IMR-90 (cell line): ENCODE data around the gene LUZP2. TPM values are rescaled to one million over a fixed set of nuclear protein-coding genes. Genes with fewer than 3 reads are reported as not detected.

Experiments used
- ATAC-seq: fragments of 200-7000 bp; cut with Tn5 transposase; 2 replicates; pipeline ENCODE4 v1.9.1; 2020; ENCODE audit warnings: low read depth, mild to moderate bottlenecking, moderate library complexity
- BruUV-seq: library from RNA; stranded (reverse); fragments of 400-500 nt; replicated peaks from 2 replicates; lab custom pipeline; 2021; lab: Mats Ljungman, UMichigan
- CTCF ChIA-PET: fragments of 300-600 bp; formaldehyde crosslinking; extraction: SDS; loops from one replicate; lab custom pipeline; 2021; ENCODE audit warnings: antibody characterized with exemption; lab: Yijun Ruan, JAX
- POLR2A ChIA-PET: fragments of 300-600 bp; sonication (Branson Sonifier 250); formaldehyde crosslinking; loops from one replicate; lab custom pipeline; 2022; ENCODE audit warnings: antibody characterized with exemption; ENCODE audit not compliant: unreplicated experiment; lab: Charles Lee
- DNase-seq: peaks from one replicate; pipeline ENCODE4 v3.0.0; 2013
- H2AFZ ChIP-seq: replicated peaks from 2 replicates; pipeline ENCODE3; 2013; ENCODE audit warnings: low read length, mild to moderate bottlenecking; ENCODE audit not compliant: poor library complexity
- H2AK5ac ChIP-seq: 2 replicates; pipeline ENCODE4 v1.6.1; 2013; ENCODE audit warnings: low read depth, low read length, inconsistent platforms
- H2AK9ac ChIP-seq: replicated peaks from 2 replicates; pipeline ENCODE3; 2013; ENCODE audit warnings: mild to moderate bottlenecking, low read depth, low read length, moderate library complexity; ENCODE audit not compliant: poor library complexity
- H2BK120ac ChIP-seq: 2 replicates; pipeline ENCODE4 v1.6.1; 2013; ENCODE audit warnings: low read depth, low read length, inconsistent platforms
- H2BK15ac ChIP-seq: 3 replicates; pipeline ENCODE4 v1.6.1; 2013; ENCODE audit warnings: low read depth, low read length, inconsistent platforms
- H2BK20ac ChIP-seq: 2 replicates; pipeline ENCODE4 v1.6.1; 2013; ENCODE audit warnings: low read depth, mild to moderate bottlenecking, inconsistent platforms, low read length, moderate library complexity
- H2BK5ac ChIP-seq: 2 replicates; pipeline ENCODE4 v1.6.1; 2013; ENCODE audit warnings: mild to moderate bottlenecking, low read depth, low read length, inconsistent platforms; ENCODE audit not compliant: poor library complexity, severe bottlenecking
- H3K14ac ChIP-seq: replicated peaks from 2 replicates; pipeline ENCODE4 v1.6.1; 2013; ENCODE audit warnings: low read depth, low read length, inconsistent platforms
- H3K18ac ChIP-seq: 2 replicates; pipeline ENCODE4 v1.6.1; 2013; ENCODE audit warnings: low read depth, low read length, control low read depth
- H3K23ac ChIP-seq: 2 replicates; pipeline ENCODE4 v1.6.1; 2013; ENCODE audit warnings: low read depth, low read length, inconsistent platforms
- H3K27ac ChIP-seq: 2 replicates; pipeline ENCODE4 v1.5.1; 2013; ENCODE audit warnings: mild to moderate bottlenecking, control low read depth, low read length; ENCODE audit not compliant: insufficient read depth
- H3K27me3 ChIP-seq: 2 replicates; pipeline ENCODE4 v1.6.1; 2013; ENCODE audit warnings: low read length; ENCODE audit not compliant: control insufficient read depth, insufficient read depth
- H3K36me3 ChIP-seq: 2 replicates; pipeline ENCODE4 v1.6.1; 2013; ENCODE audit warnings: low read length, mixed read lengths; ENCODE audit not compliant: control insufficient read depth, insufficient read depth
- H3K4ac ChIP-seq: 2 replicates; pipeline ENCODE4 v1.6.1; 2013; ENCODE audit warnings: low read depth, low read length, inconsistent platforms
- H3K4me1 ChIP-seq: 2 replicates; pipeline ENCODE4 v1.6.1; 2013; ENCODE audit warnings: low read length, mixed read lengths; ENCODE audit not compliant: control insufficient read depth, insufficient read depth
- H3K4me2 ChIP-seq: 2 replicates; pipeline ENCODE4 v1.6.1; 2013; ENCODE audit warnings: low read depth, mild to moderate bottlenecking, control low read depth, low read length, moderate library complexity
- H3K4me3 ChIP-seq: 2 replicates; pipeline ENCODE4 v1.5.1; 2013; ENCODE audit warnings: low read depth, mild to moderate bottlenecking, control low read depth, low read length, moderate library complexity; ENCODE audit not compliant: insufficient read depth
- H3K56ac ChIP-seq: 2 replicates; pipeline ENCODE4 v1.6.1; 2013; ENCODE audit warnings: low read length, inconsistent platforms; ENCODE audit not compliant: insufficient read depth; ENCODE audit errors: extremely low read depth
- H3K79me1 ChIP-seq, 2 experiments: 2 replicates each; pipeline ENCODE4 v1.6.1; 2013; ENCODE audit warnings: low read length in 2 of 2, inconsistent platforms in 1 of 2, low read depth in 1 of 2
- H3K9ac ChIP-seq: 2 replicates; pipeline ENCODE4 v1.6.1; 2013; ENCODE audit warnings: low read depth, low read length, control low read depth
- H3K9me1 ChIP-seq: 2 replicates; pipeline ENCODE4 v1.6.1; 2013; ENCODE audit warnings: low read length, inconsistent platforms; ENCODE audit not compliant: insufficient read depth
- H3K9me3 ChIP-seq: 2 replicates; pipeline ENCODE4 v1.6.1; 2013; ENCODE audit warnings: low read length; ENCODE audit not compliant: control insufficient read depth, insufficient read depth
- H4K20me1 ChIP-seq: 2 replicates; pipeline ENCODE4 v1.6.1; 2013; ENCODE audit warnings: low read length, inconsistent platforms; ENCODE audit not compliant: insufficient read depth
- H4K5ac ChIP-seq: 2 replicates; pipeline ENCODE4 v1.6.1; 2013; ENCODE audit warnings: mild to moderate bottlenecking, low read depth, low read length, control low read depth
- H4K8ac ChIP-seq, 2 experiments: 2 replicates each; pipeline ENCODE4 v1.6.1; 2013; ENCODE audit warnings: low read depth in 2 of 2, low read length in 2 of 2, control low read depth in 1 of 2, inconsistent platforms in 1 of 2
- H4K91ac ChIP-seq: 2 replicates; pipeline ENCODE4 v1.6.1; 2013; ENCODE audit warnings: low read depth, low read length, inconsistent platforms; ENCODE audit not compliant: insufficient read depth
- BHLHE40 ChIP-seq: fragments of 150-350 bp; IDR thresholded peaks from 2 replicates; pipeline ENCODE4 v1.6.1; 2016; ENCODE audit warnings: mild to moderate bottlenecking, low read depth, low read length
- CEBPB ChIP-seq: IDR thresholded peaks from 2 replicates; pipeline ENCODE4 v1.6.1; 2012; ENCODE audit warnings: low read depth, low read length, improper control_type of control experiment
- CHD1 ChIP-seq: IDR thresholded peaks from 2 replicates; pipeline ENCODE4 v1.6.1; 2012; ENCODE audit warnings: low read depth, low read length, improper control_type of control experiment
- FOS ChIP-seq: fragments of 150-350 bp; IDR thresholded peaks from 2 replicates; pipeline ENCODE4 v1.6.1; 2016; ENCODE audit warnings: low read depth, low read length
- MAFK ChIP-seq: IDR thresholded peaks from 2 replicates; pipeline ENCODE4 v1.6.1; 2012; ENCODE audit warnings: low read depth, low read length, improper control_type of control experiment
- MAZ ChIP-seq: IDR thresholded peaks from 2 replicates; pipeline ENCODE4 v1.6.1; 2012; ENCODE audit warnings: low read depth, mild to moderate bottlenecking, low read length, improper control_type of control experiment, moderate library complexity, borderline replicate concordance
- MXI1 ChIP-seq: IDR thresholded peaks from 2 replicates; pipeline ENCODE4 v1.6.1; 2012; ENCODE audit warnings: low read depth, mild to moderate bottlenecking, low read length, moderate library complexity, borderline replicate concordance
- NFE2L2 ChIP-seq: fragments of 150-350 bp; IDR thresholded peaks from 2 replicates; pipeline ENCODE4 v1.6.1; 2016; ENCODE audit warnings: low read depth, mild to moderate bottlenecking, low read length
- POLR2A ChIP-seq: IDR thresholded peaks from 2 replicates; pipeline ENCODE4 v1.6.1; 2012; ENCODE audit warnings: mild to moderate bottlenecking, low read depth, low read length
- RAD21 ChIP-seq: IDR thresholded peaks from 2 replicates; pipeline ENCODE4 v1.6.1; 2012; ENCODE audit warnings: low read length, improper control_type of control experiment
- RCOR1 ChIP-seq: IDR thresholded peaks from 2 replicates; pipeline ENCODE4 v1.6.1; 2012; ENCODE audit warnings: mild to moderate bottlenecking, low read length, improper control_type of control experiment; ENCODE audit not compliant: insufficient replicate concordance
- RFX5 ChIP-seq: IDR thresholded peaks from 2 replicates; pipeline ENCODE4 v1.8.0; 2012; ENCODE audit warnings: low read depth, mild to moderate bottlenecking, low read length, moderate library complexity
- SMC3 ChIP-seq: fragments of 150-350 bp; IDR thresholded peaks from 2 replicates; pipeline ENCODE4 v1.6.1; 2016; ENCODE audit warnings: low read depth, mild to moderate bottlenecking, antibody characterized with exemption, low read length, moderate library complexity
- dilution Hi-C: fragments of 300-500 bp; cut with HindIII; formaldehyde crosslinking; loops from one replicate; pipeline ENCODE4 v1.14.3; 2018; ENCODE audit warnings: low sequenced_read_pairs; ENCODE audit not compliant: unreplicated experiment
- in situ Hi-C: fragments of 300-500 bp; cut with MboI; formaldehyde crosslinking; loops from 3 replicates; pipeline ENCODE4 v1.14.3; 2019; ENCODE audit warnings: low sequenced_read_pairs, inconsistent platforms, mixed read lengths
- intact Hi-C: fragments of 100-400 bp; cut with micrococcal nuclease; formaldehyde crosslinking; loops from 2 replicates; pipeline ENCODE4 v1.10.0; 2022
- polyA plus RNA-seq, 3 experiments: library from polyadenylated mRNA; depleted of rRNA; stranded (reverse); fragments of >200 nt; gene quantifications; 2 replicates each; pipeline ENCODE4 v1.2.3, GENCODE V29; 2012; ENCODE audit warnings: low replicate concordance in 1 of 3
- total RNA-seq: library from RNA; depleted of rRNA; stranded (reverse); fragments of >200 nt; gene quantifications from 2 replicates; pipeline ENCODE4 v1.2.3, GENCODE V29; 2012
- TF ChIP-seq, protein P1 (sequence below): fragments of 150-350 bp; IDR thresholded peaks from 2 replicates; pipeline ENCODE4 v1.6.1; 2017; ENCODE audit warnings: mild to moderate bottlenecking, antibody characterized with exemption, low read length, low read depth
- TF ChIP-seq, protein P2 (sequence below): conservative IDR thresholded peaks from 2 replicates; pipeline ENCODE4 v1.5.1; 2012; ENCODE audit warnings: mild to moderate bottlenecking, low read depth, low read length, improper control_type of control experiment
- TF ChIP-seq, protein P3 (sequence below): fragments of 150-350 bp; IDR thresholded peaks from 2 replicates; pipeline ENCODE4 v1.6.1; 2016; ENCODE audit warnings: low read depth, mild to moderate bottlenecking, low read length, moderate library complexity, borderline replicate concordance

The LUZP2 gene
- total and polyA plus RNA-seq, 2 of the 4 experiments (the other 2 are of a cell fraction) = 0.89 to 2.0 TPM

DNA sequence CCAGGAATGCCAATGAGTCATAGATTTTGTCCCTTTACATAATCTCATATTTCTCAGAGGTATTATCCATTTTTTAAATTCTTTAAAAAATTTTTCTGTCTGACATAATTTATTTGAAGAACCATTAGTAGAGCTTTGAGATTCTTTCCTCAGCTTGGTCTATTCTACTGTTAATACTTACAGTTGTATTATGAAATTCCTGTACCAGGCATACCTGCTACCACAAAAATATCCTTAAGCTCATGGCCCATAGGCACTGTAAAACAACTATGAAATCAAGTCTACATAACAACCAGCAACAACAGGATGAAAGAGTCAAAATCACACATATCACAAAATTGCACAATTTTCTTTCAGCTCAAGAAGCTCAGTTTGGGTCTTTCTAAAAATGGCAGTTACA lies 541.3 kb downstream of the LUZP2 start:
- CTCF ChIA-PET = no interaction called here
- no peak overlapping the region for H4K91ac ChIP-seq

More for the DNA sequence above, 541.3 kb downstream of the LUZP2 start:
- POLR2A ChIA-PET = no interaction called here
- Histone ChIP-seq H4K20me1 (no peaks in the 10 kb centered on the region), H3K9me1 (no peaks in the 10 kb centered on the region), H3K56ac (no peak overlapping the region), H3K14ac (no peak overlapping the region), H3K9ac (no peak overlapping the region), H2BK120ac (no peak overlapping the region), H3K4me3 (no peak overlapping the region), H4K5ac (no peak overlapping the region), H3K4me2 (no peak overlapping the region), H3K23ac (no peak overlapping the region), H2AK9ac (no peak overlapping the region), H3K27ac (no peak overlapping the region), H3K27me3 (no peaks in the 10 kb centered on the region), H3K4ac (no peak overlapping the region), H2AFZ (no peak overlapping the region), H2BK20ac (no peak overlapping the region), H3K18ac (no peak overlapping the region), H2BK5ac (no peak overlapping the region), H4K8ac (no peak overlapping the region), H2AK5ac (no peak overlapping the region), H3K36me3 (no peaks in the 10 kb centered on the region), H3K9me3 (no peaks in the 10 kb centered on the region), H3K79me1 (no peaks in the 10 kb centered on the region), H2BK15ac (no peak overlapping the region), H3K4me1 (no peaks in the 10 kb centered on the region)
- TF ChIP-seq NFE2L2 (no peak), POLR2A (no peak), CHD1 (no peak), BHLHE40 (no peak), MAFK (no peak), RAD21 (no peak), RFX5 (no peak), CEBPB (no peak), FOS (no peak), MAZ (no peak), SMC3 (no peak), RCOR1 (no peak), MXI1 (no peak)
- TF ChIP-seq, protein P1, sequence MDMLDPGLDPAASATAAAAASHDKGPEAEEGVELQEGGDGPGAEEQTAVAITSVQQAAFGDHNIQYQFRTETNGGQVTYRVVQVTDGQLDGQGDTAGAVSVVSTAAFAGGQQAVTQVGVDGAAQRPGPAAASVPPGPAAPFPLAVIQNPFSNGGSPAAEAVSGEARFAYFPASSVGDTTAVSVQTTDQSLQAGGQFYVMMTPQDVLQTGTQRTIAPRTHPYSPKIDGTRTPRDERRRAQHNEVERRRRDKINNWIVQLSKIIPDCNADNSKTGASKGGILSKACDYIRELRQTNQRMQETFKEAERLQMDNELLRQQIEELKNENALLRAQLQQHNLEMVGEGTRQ = no peak
- TF ChIP-seq, protein P2, sequence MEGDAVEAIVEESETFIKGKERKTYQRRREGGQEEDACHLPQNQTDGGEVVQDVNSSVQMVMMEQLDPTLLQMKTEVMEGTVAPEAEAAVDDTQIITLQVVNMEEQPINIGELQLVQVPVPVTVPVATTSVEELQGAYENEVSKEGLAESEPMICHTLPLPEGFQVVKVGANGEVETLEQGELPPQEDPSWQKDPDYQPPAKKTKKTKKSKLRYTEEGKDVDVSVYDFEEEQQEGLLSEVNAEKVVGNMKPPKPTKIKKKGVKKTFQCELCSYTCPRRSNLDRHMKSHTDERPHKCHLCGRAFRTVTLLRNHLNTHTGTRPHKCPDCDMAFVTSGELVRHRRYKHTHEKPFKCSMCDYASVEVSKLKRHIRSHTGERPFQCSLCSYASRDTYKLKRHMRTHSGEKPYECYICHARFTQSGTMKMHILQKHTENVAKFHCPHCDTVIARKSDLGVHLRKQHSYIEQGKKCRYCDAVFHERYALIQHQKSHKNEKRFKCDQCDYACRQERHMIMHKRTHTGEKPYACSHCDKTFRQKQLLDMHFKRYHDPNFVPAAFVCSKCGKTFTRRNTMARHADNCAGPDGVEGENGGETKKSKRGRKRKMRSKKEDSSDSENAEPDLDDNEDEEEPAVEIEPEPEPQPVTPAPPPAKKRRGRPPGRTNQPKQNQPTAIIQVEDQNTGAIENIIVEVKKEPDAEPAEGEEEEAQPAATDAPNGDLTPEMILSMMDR = no peak
- TF ChIP-seq, protein P3, sequence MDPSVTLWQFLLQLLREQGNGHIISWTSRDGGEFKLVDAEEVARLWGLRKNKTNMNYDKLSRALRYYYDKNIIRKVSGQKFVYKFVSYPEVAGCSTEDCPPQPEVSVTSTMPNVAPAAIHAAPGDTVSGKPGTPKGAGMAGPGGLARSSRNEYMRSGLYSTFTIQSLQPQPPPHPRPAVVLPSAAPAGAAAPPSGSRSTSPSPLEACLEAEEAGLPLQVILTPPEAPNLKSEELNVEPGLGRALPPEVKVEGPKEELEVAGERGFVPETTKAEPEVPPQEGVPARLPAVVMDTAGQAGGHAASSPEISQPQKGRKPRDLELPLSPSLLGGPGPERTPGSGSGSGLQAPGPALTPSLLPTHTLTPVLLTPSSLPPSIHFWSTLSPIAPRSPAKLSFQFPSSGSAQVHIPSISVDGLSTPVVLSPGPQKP = no peak
- intact Hi-C loops (no loop called here), dilution Hi-C loops (no loop called here), in situ Hi-C loops (no loop called here)
- DNase-seq (no peak), ATAC-seq (no peak)
- BruUV-seq = no TSS peak
